ENCODE results near the gene CYP27B1. TPM values are rescaled to one million over a fixed set of nuclear protein-coding genes. Genes with fewer than 3 reads are reported as not detected.

Gene CYP27B1
- total and polyA plus RNA-seq, 10 donors: 0.20 to 1.5 (median 0.47) TPM

DNA sequence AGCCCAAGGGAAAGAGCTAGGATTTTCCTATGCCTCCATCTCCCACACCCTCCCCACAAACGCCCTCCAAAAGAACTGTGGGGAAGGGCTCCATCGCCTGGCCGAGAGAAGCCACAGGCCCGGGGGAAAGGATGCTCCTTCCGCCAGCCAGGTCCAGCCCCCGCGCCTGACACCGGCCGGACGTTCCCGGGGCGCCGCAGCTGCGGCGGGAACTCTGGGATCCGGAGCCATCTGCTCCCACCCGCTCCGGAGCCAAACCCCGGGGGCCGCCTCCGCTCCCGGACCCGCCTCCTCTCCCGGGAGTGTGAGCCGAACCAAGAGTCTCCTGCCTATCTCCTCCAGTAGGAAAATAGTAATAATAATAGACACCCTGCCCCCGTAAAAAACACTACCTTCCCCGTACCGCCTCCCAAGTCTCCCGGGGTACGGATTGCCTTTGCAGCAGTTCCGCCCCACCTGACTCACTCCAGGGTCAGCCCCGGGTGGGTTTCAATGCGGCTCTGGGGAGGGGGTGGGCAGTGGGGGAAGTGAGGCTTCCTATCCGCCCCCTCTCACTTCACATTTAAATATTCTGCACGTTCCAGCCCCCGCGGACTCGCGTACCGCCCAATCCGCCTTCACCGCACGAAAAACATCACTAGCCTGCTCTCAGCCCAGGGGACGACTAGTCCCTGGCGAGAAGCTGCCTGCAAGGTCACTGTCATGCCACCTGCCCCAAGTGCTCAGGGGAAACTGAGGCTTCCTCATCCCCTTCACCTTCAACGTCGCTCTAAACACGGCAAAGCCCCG is 30.7 kb downstream of the CYP27B1 start:
- peaks cover 0 to 65% (median 22%) of the 10 kb centered on the region in 7 donors for H3K27me3 ChIP-seq (replicated peaks in 1 of 7)
- H3K36me3 ChIP-seq: peaks cover 0 to 91% (median 46%) of the 10 kb centered on the region in 6 donors
- peak overlapping the region in 1 of 8 donors; percentile 32 for H3K4me3 ChIP-seq
- intact Hi-C loops (cut with DNase I; ENCODE audit: low total_unique reads): no loop called here
- H3K9me3 ChIP-seq: no peaks in the 10 kb centered on the region
- H3K27ac ChIP-seq: no peak overlapping the region
- WGBS, 5 donors: 50 to 72% (median 67%) methylated on average over 45 to 49 of the region's 49 CpGs
- DNase-seq: peak; percentile 58
- peaks cover 13 to 62% (median 49%) of the 10 kb centered on the region in 6 donors for H3K4me1 ChIP-seq
- peak in 1 of 3 donors; percentile 41 for TF ChIP-seq POLR2AphosphoS5 (IDR thresholded peaks at IDR 0.05)
- TF ChIP-seq, protein P1, sequence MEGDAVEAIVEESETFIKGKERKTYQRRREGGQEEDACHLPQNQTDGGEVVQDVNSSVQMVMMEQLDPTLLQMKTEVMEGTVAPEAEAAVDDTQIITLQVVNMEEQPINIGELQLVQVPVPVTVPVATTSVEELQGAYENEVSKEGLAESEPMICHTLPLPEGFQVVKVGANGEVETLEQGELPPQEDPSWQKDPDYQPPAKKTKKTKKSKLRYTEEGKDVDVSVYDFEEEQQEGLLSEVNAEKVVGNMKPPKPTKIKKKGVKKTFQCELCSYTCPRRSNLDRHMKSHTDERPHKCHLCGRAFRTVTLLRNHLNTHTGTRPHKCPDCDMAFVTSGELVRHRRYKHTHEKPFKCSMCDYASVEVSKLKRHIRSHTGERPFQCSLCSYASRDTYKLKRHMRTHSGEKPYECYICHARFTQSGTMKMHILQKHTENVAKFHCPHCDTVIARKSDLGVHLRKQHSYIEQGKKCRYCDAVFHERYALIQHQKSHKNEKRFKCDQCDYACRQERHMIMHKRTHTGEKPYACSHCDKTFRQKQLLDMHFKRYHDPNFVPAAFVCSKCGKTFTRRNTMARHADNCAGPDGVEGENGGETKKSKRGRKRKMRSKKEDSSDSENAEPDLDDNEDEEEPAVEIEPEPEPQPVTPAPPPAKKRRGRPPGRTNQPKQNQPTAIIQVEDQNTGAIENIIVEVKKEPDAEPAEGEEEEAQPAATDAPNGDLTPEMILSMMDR (IDR thresholded peaks at IDR 0.05 in 8 of 11, conservative IDR thresholded peaks at IDR 0.05 in 3 of 11): no peak

DNA sequence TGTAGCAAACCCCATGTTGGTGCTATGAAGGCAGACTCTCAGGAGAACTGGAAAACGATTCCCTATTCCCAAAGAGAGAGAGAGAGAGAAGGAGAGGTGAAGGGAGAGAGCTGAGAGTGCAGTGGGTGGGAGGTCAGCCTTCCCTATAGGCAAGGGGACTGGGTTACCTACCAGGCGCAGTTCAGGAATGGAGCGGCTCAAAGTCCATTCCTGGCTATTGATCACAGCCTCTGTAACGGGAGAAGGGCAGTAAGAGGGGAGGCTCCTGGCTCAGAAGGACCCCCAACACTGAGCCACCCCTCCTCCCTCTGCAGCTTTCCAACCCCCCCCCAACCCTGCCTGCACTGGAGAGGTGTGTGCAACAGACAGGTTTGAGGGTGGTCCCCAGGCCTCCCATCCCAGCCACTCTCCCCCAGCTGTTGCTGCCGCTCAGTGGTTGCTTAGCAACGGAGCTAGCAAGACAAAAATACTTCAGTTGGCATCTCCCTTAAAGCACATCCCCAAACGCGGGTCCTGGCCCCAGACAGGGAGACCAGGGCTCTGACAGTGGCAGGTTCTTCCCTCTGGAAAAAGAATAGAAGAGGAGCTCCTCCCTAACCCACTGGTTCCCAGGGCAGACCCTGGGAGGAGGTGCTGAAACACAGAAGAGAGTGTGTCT is 31.6 kb downstream of the CYP27B1 start:
- H3K9me3 ChIP-seq: no peaks in the 10 kb centered on the region
- intact Hi-C loops (cut with DNase I; ENCODE audit: low total_unique reads): no loop called here
- H3K4me3 ChIP-seq: peak overlapping the region in 1 of 8 donors; percentile 32
- WGBS, 5 donors: 60 to 78% (median 70%) methylated on average over 8 of the region's 8 CpGs
- H3K4me1 ChIP-seq: peaks cover 5 to 53% (median 40%) of the 10 kb centered on the region in 6 donors
- H3K27ac ChIP-seq: no peak overlapping the region
- H3K36me3 ChIP-seq: peaks cover 0 to 99% (median 54%) of the 10 kb centered on the region in 6 donors
- H3K27me3 ChIP-seq (replicated peaks in 1 of 7): peaks cover 0 to 65% (median 22%) of the 10 kb centered on the region in 7 donors
- no peak for TF ChIP-seq POLR2A (IDR thresholded peaks at IDR 0.05)
- no peak for TF ChIP-seq POLR2AphosphoS5 (IDR thresholded peaks at IDR 0.05)
- TF ChIP-seq, protein P1 (IDR thresholded peaks at IDR 0.05 in 8 of 11, conservative IDR thresholded peaks at IDR 0.05 in 3 of 11): no peak
- no peak for DNase-seq

DNA sequence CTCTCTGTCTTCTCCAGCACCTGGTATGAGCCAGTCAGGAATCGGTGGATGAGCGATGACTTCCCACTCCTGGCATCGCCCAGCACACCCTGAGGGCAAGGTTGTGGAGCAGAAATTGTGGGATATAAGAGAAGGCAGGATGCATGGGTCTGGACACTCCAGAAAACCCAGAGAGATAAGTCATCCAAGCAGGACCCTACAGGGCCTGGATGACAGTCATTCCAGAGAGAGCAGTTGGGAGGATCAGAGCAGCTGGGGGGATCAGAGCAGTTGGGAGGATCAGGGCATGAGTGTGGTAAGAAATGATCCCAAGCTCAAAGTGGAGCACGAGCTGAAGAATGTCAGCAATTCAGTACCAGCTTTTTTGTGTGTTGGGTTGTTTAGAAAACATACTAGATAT is 32.3 kb downstream of the CYP27B1 start:
- WGBS, 5 donors: 81 to 91% (median 90%) methylated on average over 4 of the region's 4 CpGs
- peaks cover 0 to 100% (median 60%) of the 10 kb centered on the region in 6 donors for H3K36me3 ChIP-seq
- intact Hi-C loops (cut with DNase I; ENCODE audit: low total_unique reads): no loop called here
- no peak overlapping the region for H3K27ac ChIP-seq
- no peaks in the 10 kb centered on the region for H3K9me3 ChIP-seq
- no peak for DNase-seq
- no peak for TF ChIP-seq POLR2AphosphoS5 (IDR thresholded peaks at IDR 0.05)
- no peak for TF ChIP-seq POLR2A (IDR thresholded peaks at IDR 0.05)
- TF ChIP-seq, protein P1 (IDR thresholded peaks at IDR 0.05 in 8 of 11, conservative IDR thresholded peaks at IDR 0.05 in 3 of 11): no peak
- H3K27me3 ChIP-seq (replicated peaks in 1 of 7): peaks cover 0 to 59% (median 22%) of the 10 kb centered on the region in 7 donors
- peaks cover 3 to 46% (median 33%) of the 10 kb centered on the region in 6 donors for H3K4me1 ChIP-seq
- H3K4me3 ChIP-seq: no peak overlapping the region

DNA sequence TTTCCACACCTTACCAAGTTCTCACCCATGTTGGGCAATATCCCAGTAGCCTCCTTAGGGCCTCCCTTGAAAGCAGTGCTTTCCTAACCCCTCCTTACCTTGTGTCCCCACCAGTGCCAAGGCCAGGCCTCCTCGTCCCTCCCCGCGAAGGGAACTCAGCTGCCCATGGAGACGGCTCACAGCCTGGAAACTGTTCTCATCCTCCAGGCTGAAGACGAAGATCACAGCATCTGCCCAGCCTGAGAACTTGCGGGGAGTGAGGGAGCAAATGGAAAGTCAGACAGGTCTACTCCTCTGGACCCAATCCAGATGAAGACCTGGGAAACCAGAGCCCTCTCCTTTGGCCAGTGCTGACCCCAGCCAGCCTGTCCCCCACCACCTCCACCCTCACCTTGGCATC is 33.0 kb downstream of the CYP27B1 start:
- peaks cover 0 to 55% (median 22%) of the 10 kb centered on the region in 7 donors for H3K27me3 ChIP-seq (replicated peaks in 1 of 7)
- no peak for TF ChIP-seq POLR2A (IDR thresholded peaks at IDR 0.05)
- TF ChIP-seq, protein P1 (IDR thresholded peaks at IDR 0.05 in 8 of 11, conservative IDR thresholded peaks at IDR 0.05 in 3 of 11): no peak
- TF ChIP-seq POLR2AphosphoS5 (IDR thresholded peaks at IDR 0.05): no peak
- H3K4me3 ChIP-seq: no peak overlapping the region
- intact Hi-C loops (cut with DNase I; ENCODE audit: low total_unique reads): no loop called here
- H3K27ac ChIP-seq: no peak overlapping the region
- 78 to 92% (median 88%) methylated on average over 6 of the region's 6 CpGs for WGBS, 5 donors
- H3K36me3 ChIP-seq: peaks cover 0 to 100% (median 62%) of the 10 kb centered on the region in 6 donors
- DNase-seq: no peak
- H3K9me3 ChIP-seq: no peaks in the 10 kb centered on the region
- H3K4me1 ChIP-seq: peaks cover 3 to 39% (median 26%) of the 10 kb centered on the region in 6 donors
